Lung (tissue), 12 donors: ENCODE results near the gene ANKMY2. TPM values are rescaled to one million over a fixed set of nuclear protein-coding genes. Genes with fewer than 3 reads are reported as not detected.
"Not testable (repeated sequence)": the region's sequence is repeated elsewhere in the genome, so short reads cannot be mapped to it uniquely, and the experiment has no call there.

Source experiments
- ATAC-seq: fragments of 200-7000 bp; cut with Tn5 transposase; one replicate; pipeline ENCODE4 v1.9.1; 2020; ENCODE audit warnings: moderate number of reproducible peaks; ENCODE audit not compliant: insufficient read depth, low FRiP score
- DNase-seq, 3 donors: peaks; one replicate each; pipeline ENCODE4 v3.0.0-alpha.2; 2013 to 2017
- H3K27ac ChIP-seq, 2 donors: one replicate each; pipeline ENCODE4 v1.5.1; 2013; ENCODE audit warnings: mild to moderate bottlenecking in 2 of 2, moderate library complexity in 2 of 2, control low read depth in 1 of 2, inconsistent platforms in 1 of 2, low read depth in 1 of 2, low read length in 1 of 2
- H3K27me3 ChIP-seq, 3 donors: one replicate each; pipeline ENCODE4 v1.5.1; 2013; ENCODE audit warnings: low read length in 2 of 3; ENCODE audit not compliant: control insufficient read depth in 3 of 3, insufficient read depth in 3 of 3
- H3K36me3 ChIP-seq, 4 donors: one replicate each; pipeline ENCODE4 v1.5.1; 2013; ENCODE audit warnings: low read length in 4 of 4, mild to moderate bottlenecking in 1 of 4, moderate library complexity in 1 of 4; ENCODE audit not compliant: control insufficient read depth in 4 of 4, insufficient read depth in 4 of 4
- H3K4me1 ChIP-seq, 5 donors: one replicate each; pipeline ENCODE4 v1.5.1; 2013; ENCODE audit warnings: low read length in 5 of 5, mild to moderate bottlenecking in 2 of 5, moderate library complexity in 1 of 5; ENCODE audit not compliant: control insufficient read depth in 5 of 5, insufficient read depth in 5 of 5
- H3K4me3 ChIP-seq: one replicate; pipeline ENCODE4 v1.5.1; 2013; ENCODE audit warnings: mild to moderate bottlenecking, control low read depth, moderate library complexity
- H3K9ac ChIP-seq, 2 donors: one replicate each; pipeline ENCODE4 v1.5.1; 2013; ENCODE audit warnings: low read length in 2 of 2, control low read depth in 1 of 2; ENCODE audit not compliant: insufficient read depth in 1 of 2
- H3K9me3 ChIP-seq, 4 donors: one replicate each; pipeline ENCODE4 v1.5.1; 2013; ENCODE audit warnings: low read length in 3 of 4, mild to moderate bottlenecking in 1 of 4, moderate library complexity in 1 of 4; ENCODE audit not compliant: control insufficient read depth in 4 of 4, insufficient read depth in 3 of 4
- WGBS, 2 donors: extraction: QIAGEN DNeasy Blood & Tissue Kit; methylation state at CpG; one replicate each; pipeline ENCODE4 v1.1.7; 2013; 5-methylcytosine and 5-hydroxymethylcytosine counted together
- polyA plus RNA-seq, 2 donors: library from polyadenylated mRNA; stranded (reverse); fragments of 200-250 nt; gene quantifications; one replicate each; pipeline ENCODE4 v1.2.1, GENCODE V29; 2013
- total RNA-seq, 2 donors: library from RNA; depleted of rRNA in 1 of 2; stranded (reverse); fragments of >200 nt in 1 of 2; gene quantifications; one replicate each; pipeline ENCODE4 v1.2.1, GENCODE V29; 2014 to 2021
- TF ChIP-seq, protein P1 (sequence below): IDR thresholded peaks from 2 replicates; pipeline ENCODE4 v1.5.1; 2012; ENCODE audit warnings: mild to moderate bottlenecking; ENCODE audit errors: control extremely low read depth, extremely low read depth
- donor health status: control.
- donor health status: control.
- donor health status: Bipolar disorder and iron deficiency.
- donor health status: healthy.
- donor health status: DM: yes; HTN: yes; CAD: no.

Gene ANKMY2
- total and polyA plus RNA-seq, 4 donors = 4.9 to 26.2 (median 9.7) TPM

DNA sequence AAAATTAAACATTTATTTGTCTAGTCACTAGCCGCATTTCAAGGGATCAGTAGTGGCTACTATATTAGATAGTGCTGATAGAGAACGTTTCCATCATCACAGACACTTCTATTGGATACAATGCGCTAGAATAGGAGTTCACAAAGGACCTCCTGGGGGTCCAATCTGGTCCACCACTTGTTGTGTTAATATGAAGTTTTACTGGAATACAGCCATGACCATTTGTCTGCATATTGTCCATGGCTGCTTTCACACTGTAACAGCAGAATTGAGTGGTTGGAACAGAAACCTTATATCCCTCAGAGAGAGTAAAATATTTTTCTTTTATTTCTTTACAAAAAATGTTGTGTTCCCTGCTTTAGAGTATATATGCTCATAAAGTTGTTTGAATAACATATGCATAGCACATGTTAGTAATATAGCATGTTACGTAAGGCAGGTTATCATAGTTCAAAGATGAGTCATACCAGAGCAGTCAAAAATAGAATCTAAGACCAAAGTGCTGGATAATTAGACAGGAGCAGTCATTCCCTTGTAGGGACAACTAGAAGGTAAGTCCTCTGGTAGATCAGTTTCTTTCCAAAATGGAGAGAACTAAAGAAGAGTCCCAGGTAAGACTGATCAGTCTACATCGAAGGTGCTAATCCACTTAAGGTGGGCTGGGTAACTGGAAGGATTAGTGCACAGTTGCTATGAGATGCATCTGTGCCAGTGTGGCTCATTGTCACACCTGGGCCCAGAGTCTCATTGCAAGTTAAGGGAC is 15.3 kb upstream of the ANKMY2 start:
- no peak overlapping the region for H3K9ac ChIP-seq
- DNase-seq (peak in 1 of 3 donors; percentile 26), ATAC-seq (no peak)
- H3K27me3 ChIP-seq = no peaks in the 10 kb centered on the region
- H3K4me1 ChIP-seq = peaks cover 1 to 29% (median 7%) of the 10 kb centered on the region in 5 donors
- 85 to 89% methylated on average over 5 of the region's 5 CpGs for WGBS, 2 donors
- H3K4me3 ChIP-seq = no peak overlapping the region
- no peaks in the 10 kb centered on the region for H3K9me3 ChIP-seq
- H3K36me3 ChIP-seq = peaks cover 0 to 3% (median 0%) of the 10 kb centered on the region in 4 donors
- H3K27ac ChIP-seq = peak overlapping the region in 1 of 2 donors; percentile 50
- TF ChIP-seq, protein P1, sequence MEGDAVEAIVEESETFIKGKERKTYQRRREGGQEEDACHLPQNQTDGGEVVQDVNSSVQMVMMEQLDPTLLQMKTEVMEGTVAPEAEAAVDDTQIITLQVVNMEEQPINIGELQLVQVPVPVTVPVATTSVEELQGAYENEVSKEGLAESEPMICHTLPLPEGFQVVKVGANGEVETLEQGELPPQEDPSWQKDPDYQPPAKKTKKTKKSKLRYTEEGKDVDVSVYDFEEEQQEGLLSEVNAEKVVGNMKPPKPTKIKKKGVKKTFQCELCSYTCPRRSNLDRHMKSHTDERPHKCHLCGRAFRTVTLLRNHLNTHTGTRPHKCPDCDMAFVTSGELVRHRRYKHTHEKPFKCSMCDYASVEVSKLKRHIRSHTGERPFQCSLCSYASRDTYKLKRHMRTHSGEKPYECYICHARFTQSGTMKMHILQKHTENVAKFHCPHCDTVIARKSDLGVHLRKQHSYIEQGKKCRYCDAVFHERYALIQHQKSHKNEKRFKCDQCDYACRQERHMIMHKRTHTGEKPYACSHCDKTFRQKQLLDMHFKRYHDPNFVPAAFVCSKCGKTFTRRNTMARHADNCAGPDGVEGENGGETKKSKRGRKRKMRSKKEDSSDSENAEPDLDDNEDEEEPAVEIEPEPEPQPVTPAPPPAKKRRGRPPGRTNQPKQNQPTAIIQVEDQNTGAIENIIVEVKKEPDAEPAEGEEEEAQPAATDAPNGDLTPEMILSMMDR = no peak

DNA sequence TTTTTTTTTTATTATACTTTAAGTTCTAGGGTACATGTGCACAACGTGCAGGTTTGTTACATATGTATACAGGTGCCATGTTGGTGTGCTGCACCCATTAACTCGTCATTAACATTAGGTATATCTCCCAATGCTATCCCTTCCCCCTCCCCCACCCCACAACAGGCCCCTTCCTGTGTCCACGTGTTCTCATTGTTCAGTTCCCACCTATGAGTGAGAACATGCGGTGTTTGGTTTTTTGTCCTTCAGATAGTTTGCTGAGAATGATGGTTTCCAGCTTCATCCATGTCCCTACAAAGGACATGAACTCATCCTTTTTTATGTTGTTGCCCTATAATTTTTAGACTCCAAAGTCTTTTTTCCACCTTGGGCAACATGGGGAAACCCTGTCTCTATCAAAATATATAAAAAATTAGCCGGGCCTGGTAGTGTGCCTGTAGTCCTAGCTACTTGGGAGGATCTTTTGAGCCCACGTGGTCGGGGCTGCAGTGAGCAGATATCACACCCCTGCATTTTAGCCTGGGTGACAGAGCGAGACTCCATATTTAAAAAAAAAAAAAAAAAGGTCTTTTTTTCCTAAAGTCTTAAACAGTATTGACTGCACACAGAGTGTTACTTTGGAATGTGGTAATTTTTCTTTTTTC is 14.4 kb upstream of the ANKMY2 start:
- H3K4me1 ChIP-seq = peaks cover 1 to 29% (median 7%) of the 10 kb centered on the region in 5 donors
- not testable (repeated sequence) for H3K9ac ChIP-seq, DNase-seq, H3K36me3 ChIP-seq, ATAC-seq, H3K27ac ChIP-seq, H3K9me3 ChIP-seq, H3K27me3 ChIP-seq, H3K4me3 ChIP-seq
- WGBS, 2 donors = 86 to 88% methylated on average over 8 of the region's 8 CpGs

DNA sequence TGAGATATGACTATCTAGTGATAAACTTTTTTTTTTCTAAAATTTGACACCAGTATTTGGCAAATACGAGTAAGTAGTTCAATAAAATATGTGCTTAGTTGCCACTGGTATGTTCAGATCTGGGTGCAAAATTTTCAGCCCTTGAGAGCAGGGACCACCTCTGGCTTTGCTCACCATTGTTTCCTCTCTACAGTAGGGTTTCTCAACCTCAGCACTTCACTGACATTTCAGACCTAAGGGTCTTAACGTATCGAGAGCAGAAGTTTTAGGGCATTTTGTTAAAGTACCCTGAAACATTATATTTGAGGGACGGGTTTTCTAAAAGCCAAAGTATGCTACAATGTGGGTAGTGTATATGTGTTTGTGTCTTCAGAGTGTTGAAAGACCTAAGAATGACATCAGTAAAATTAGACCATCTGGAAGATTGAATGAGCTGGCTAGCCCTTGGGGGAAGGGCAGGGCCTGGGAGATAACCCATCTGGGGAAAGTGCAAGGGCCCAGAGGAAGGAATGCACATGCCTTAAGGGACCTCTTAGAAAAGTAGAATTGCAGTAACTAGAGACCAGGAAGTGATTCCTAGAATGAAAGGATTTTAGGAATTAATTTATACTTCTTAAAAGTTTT is 12.2 kb upstream of the ANKMY2 start:
- peak overlapping the region in 1 of 2 donors; percentile 23 for H3K27ac ChIP-seq
- H3K36me3 ChIP-seq = no peaks in the 10 kb centered on the region
- WGBS, 2 donors = 83 to 85% methylated on average over 4 of the region's 4 CpGs
- H3K9me3 ChIP-seq = no peaks in the 10 kb centered on the region
- no peaks in the 10 kb centered on the region for H3K27me3 ChIP-seq
- TF ChIP-seq, protein P1 = no peak
- H3K4me3 ChIP-seq = no peak overlapping the region
- ATAC-seq = no peak
- peak in 2 of 3 donors; percentile 28 to 36 for DNase-seq
- no peak overlapping the region for H3K9ac ChIP-seq
- H3K4me1 ChIP-seq = peaks cover 1 to 27% (median 7%) of the 10 kb centered on the region in 5 donors

GRCh38 chr7:16656141-16656540 is 10.6 kb upstream of the ANKMY2 start:
- TF ChIP-seq, protein P1 = no peak
- H3K9ac ChIP-seq = no peak overlapping the region
- H3K9me3 ChIP-seq = no peaks in the 10 kb centered on the region
- ATAC-seq = no peak
- H3K4me1 ChIP-seq = peaks cover 3 to 28% (median 8%) of the 10 kb centered on the region in 5 donors
- no peak overlapping the region for H3K4me3 ChIP-seq
- WGBS, 2 donors = 71 to 73% methylated on average over 1 of the region's 1 CpG
- no peak for DNase-seq
- H3K36me3 ChIP-seq = no peaks in the 10 kb centered on the region
- no peak overlapping the region for H3K27ac ChIP-seq
- H3K27me3 ChIP-seq = no peaks in the 10 kb centered on the region
